ENCODE measurements around the gene OR52H1.

Gene OR52H1

DNA sequence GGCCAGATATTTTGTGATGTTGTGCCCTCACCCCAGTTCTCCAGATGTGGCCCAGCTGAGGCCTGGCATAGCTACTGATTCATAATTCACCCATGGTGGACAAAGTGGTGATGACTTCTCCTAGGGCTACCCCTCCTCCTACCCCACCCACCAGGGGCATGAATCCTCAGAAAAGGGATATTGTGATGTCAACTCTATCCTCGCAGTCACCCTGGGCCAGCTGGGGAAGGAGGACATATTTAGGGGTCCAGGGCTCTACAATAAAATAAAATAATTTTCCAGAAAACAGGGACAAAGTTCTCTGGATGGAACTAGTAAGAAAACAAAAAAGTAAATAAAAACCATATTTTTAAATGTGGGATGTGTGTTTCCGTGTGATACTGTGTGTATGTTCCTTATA is 31.7 kb downstream of the OR52H1 start, which contains the start of gene UBQLNL:
Gene UBQLNL (minus strand): TSS at position 101 of the 400 bp plus-strand sequence. CDS start 258 bp downstream, outside the sequence.
- TF ChIP-seq ISL1 (CRISPR knock-in tag; IDR thresholded peaks at IDR 0.05) (no peak), ARNTL (CRISPR knock-in tag; IDR thresholded peaks at IDR 0.05; ENCODE audit: borderline replicate concordance, low read depth) (no peak), SNAI2 (CRISPR knock-in tag; IDR thresholded peaks at IDR 0.05) (no peak), CSDC2 (CRISPR knock-in tag; IDR thresholded peaks at IDR 0.05) (no peak), TCF4 (CRISPR knock-in tag; IDR thresholded peaks at IDR 0.05; ENCODE audit: borderline replicate concordance) (no peak), TOX (CRISPR knock-in tag; IDR thresholded peaks at IDR 0.05; ENCODE audit: borderline replicate concordance) (no peak), OSR1 (CRISPR knock-in tag; IDR thresholded peaks at IDR 0.05) (no peak), ESRRG (CRISPR knock-in tag; IDR thresholded peaks at IDR 0.05) (no peak), ZNF70 (CRISPR knock-in tag; IDR thresholded peaks at IDR 0.05) (no peak), BACH2 (CRISPR knock-in tag; IDR thresholded peaks at IDR 0.05; ENCODE audit: borderline replicate concordance) (no peak), RARB (CRISPR knock-in tag; IDR thresholded peaks at IDR 0.05) (no peak), PPARA (CRISPR knock-in tag; IDR thresholded peaks at IDR 0.05; ENCODE audit: borderline replicate concordance) (no peak), ZFP3 (CRISPR knock-in tag; IDR thresholded peaks at IDR 0.05) (no peak)
- TF ChIP-seq, protein P1, sequence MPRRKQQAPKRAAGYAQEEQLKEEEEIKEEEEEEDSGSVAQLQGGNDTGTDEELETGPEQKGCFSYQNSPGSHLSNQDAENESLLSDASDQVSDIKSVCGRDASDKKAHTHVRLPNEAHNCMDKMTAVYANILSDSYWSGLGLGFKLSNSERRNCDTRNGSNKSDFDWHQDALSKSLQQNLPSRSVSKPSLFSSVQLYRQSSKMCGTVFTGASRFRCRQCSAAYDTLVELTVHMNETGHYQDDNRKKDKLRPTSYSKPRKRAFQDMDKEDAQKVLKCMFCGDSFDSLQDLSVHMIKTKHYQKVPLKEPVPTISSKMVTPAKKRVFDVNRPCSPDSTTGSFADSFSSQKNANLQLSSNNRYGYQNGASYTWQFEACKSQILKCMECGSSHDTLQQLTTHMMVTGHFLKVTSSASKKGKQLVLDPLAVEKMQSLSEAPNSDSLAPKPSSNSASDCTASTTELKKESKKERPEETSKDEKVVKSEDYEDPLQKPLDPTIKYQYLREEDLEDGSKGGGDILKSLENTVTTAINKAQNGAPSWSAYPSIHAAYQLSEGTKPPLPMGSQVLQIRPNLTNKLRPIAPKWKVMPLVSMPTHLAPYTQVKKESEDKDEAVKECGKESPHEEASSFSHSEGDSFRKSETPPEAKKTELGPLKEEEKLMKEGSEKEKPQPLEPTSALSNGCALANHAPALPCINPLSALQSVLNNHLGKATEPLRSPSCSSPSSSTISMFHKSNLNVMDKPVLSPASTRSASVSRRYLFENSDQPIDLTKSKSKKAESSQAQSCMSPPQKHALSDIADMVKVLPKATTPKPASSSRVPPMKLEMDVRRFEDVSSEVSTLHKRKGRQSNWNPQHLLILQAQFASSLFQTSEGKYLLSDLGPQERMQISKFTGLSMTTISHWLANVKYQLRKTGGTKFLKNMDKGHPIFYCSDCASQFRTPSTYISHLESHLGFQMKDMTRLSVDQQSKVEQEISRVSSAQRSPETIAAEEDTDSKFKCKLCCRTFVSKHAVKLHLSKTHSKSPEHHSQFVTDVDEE (CRISPR knock-in tag; IDR thresholded peaks at IDR 0.05), result no peak
- TF ChIP-seq, protein P2, sequence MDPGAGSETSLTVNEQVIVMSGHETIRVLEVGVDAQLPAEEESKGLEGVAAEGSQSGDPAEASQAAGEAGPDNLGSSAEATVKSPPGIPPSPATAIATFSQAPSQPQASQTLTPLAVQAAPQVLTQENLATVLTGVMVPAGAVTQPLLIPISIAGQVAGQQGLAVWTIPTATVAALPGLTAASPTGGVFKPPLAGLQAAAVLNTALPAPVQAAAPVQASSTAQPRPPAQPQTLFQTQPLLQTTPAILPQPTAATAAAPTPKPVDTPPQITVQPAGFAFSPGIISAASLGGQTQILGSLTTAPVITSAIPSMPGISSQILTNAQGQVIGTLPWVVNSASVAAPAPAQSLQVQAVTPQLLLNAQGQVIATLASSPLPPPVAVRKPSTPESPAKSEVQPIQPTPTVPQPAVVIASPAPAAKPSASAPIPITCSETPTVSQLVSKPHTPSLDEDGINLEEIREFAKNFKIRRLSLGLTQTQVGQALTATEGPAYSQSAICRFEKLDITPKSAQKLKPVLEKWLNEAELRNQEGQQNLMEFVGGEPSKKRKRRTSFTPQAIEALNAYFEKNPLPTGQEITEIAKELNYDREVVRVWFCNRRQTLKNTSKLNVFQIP (CRISPR knock-in tag; IDR thresholded peaks at IDR 0.05; ENCODE audit: borderline replicate concordance, low read depth), result no peak
- TF ChIP-seq, protein P3, sequence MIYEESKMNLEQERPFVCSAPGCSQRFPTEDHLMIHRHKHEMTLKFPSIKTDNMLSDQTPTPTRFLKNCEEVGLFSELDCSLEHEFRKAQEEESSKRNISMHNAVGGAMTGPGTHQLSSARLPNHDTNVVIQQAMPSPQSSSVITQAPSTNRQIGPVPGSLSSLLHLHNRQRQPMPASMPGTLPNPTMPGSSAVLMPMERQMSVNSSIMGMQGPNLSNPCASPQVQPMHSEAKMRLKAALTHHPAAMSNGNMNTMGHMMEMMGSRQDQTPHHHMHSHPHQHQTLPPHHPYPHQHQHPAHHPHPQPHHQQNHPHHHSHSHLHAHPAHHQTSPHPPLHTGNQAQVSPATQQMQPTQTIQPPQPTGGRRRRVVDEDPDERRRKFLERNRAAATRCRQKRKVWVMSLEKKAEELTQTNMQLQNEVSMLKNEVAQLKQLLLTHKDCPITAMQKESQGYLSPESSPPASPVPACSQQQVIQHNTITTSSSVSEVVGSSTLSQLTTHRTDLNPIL (CRISPR knock-in tag; IDR thresholded peaks at IDR 0.05; ENCODE audit: low read depth), result no peak
- TF ChIP-seq, protein P4, sequence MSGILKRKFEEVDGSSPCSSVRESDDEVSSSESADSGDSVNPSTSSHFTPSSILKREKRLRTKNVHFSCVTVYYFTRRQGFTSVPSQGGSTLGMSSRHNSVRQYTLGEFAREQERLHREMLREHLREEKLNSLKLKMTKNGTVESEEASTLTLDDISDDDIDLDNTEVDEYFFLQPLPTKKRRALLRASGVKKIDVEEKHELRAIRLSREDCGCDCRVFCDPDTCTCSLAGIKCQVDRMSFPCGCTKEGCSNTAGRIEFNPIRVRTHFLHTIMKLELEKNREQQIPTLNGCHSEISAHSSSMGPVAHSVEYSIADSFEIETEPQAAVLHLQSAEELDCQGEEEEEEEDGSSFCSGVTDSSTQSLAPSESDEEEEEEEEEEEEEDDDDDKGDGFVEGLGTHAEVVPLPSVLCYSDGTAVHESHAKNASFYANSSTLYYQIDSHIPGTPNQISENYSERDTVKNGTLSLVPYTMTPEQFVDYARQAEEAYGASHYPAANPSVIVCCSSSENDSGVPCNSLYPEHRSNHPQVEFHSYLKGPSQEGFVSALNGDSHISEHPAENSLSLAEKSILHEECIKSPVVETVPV (CRISPR knock-in tag; IDR thresholded peaks at IDR 0.05), result no peak
- TF ChIP-seq, protein P5, sequence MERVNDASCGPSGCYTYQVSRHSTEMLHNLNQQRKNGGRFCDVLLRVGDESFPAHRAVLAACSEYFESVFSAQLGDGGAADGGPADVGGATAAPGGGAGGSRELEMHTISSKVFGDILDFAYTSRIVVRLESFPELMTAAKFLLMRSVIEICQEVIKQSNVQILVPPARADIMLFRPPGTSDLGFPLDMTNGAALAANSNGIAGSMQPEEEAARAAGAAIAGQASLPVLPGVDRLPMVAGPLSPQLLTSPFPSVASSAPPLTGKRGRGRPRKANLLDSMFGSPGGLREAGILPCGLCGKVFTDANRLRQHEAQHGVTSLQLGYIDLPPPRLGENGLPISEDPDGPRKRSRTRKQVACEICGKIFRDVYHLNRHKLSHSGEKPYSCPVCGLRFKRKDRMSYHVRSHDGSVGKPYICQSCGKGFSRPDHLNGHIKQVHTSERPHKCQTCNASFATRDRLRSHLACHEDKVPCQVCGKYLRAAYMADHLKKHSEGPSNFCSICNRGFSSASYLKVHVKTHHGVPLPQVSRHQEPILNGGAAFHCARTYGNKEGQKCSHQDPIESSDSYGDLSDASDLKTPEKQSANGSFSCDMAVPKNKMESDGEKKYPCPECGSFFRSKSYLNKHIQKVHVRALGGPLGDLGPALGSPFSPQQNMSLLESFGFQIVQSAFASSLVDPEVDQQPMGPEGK (CRISPR knock-in tag; IDR thresholded peaks at IDR 0.05; ENCODE audit: borderline replicate concordance), result no peak
- ATAC-seq, result no peak

DNA sequence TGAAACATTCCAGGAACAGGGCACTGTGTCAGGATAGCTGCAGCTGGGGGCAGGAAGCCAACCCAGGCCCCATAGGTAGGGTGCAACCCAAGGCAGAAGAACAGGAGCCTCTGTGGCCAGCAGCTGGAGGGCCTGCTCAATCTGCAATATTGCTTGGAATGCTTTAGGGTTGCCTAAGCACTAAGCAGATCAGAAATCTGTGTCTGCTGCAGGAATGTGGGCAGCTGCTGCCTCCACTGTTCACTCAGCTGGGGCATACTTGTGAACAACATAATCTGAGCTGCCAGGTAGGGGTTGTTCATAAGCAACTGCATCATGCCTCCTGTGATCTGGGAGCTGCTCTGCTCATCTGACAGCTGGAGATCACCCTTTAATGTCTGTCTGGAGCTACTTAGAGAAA is 33.5 kb downstream of the OR52H1 start:
- ATAC-seq, result no peak
- no peak for TF ChIP-seq TCF4 (CRISPR knock-in tag; IDR thresholded peaks at IDR 0.05; ENCODE audit: borderline replicate concordance)
- no peak for TF ChIP-seq ZFP30 (CRISPR knock-in tag; IDR thresholded peaks at IDR 0.05)
- TF ChIP-seq, protein P5 (CRISPR knock-in tag; IDR thresholded peaks at IDR 0.05; ENCODE audit: borderline replicate concordance), result no peak
- TF ChIP-seq TOX (CRISPR knock-in tag; IDR thresholded peaks at IDR 0.05; ENCODE audit: borderline replicate concordance), result no peak
- TF ChIP-seq ZNF565 (CRISPR knock-in tag; conservative IDR thresholded peaks at IDR 0.05; ENCODE audit: low read depth), result no peak
- TF ChIP-seq ARNTL (CRISPR knock-in tag; IDR thresholded peaks at IDR 0.05; ENCODE audit: borderline replicate concordance, low read depth), result no peak
- no peak for TF ChIP-seq RARB (CRISPR knock-in tag; IDR thresholded peaks at IDR 0.05)
- no peak for TF ChIP-seq SNAI2 (CRISPR knock-in tag; IDR thresholded peaks at IDR 0.05)
- no peak for TF ChIP-seq ZC3H10 (CRISPR knock-in tag; IDR thresholded peaks at IDR 0.05)
- no peak for TF ChIP-seq ISL1 (CRISPR knock-in tag; IDR thresholded peaks at IDR 0.05)
- TF ChIP-seq, protein P1 (CRISPR knock-in tag; IDR thresholded peaks at IDR 0.05), result no peak
- TF ChIP-seq, protein P4 (CRISPR knock-in tag; IDR thresholded peaks at IDR 0.05), result no peak
- TF ChIP-seq CSDC2 (CRISPR knock-in tag; IDR thresholded peaks at IDR 0.05), result no peak
- no peak for TF ChIP-seq ZNF70 (CRISPR knock-in tag; IDR thresholded peaks at IDR 0.05)

Measured in SK-N-SH treated with all-trans-retinoic acid at 6 μM for 48 hours (cell line).